HepG2 (cell line): ENCODE measurements around the gene FUT8. TPM values are rescaled to one million over a fixed set of nuclear protein-coding genes. Genes with fewer than 3 reads are reported as not detected.

Experiments used
- AGO2 ChIP-seq: fragments of 200-400 bp; formaldehyde crosslinking; optimal IDR thresholded peaks from 2 replicates; pipeline ENCODE3; 2017; ENCODE audit warnings: mild to moderate bottlenecking, low read depth, low read length, moderate library complexity
- ATAD3A ChIP-seq: sonication (generic); formaldehyde crosslinking; IDR thresholded peaks from 2 replicates; pipeline ENCODE4 v1.4.0; 2020; ENCODE audit warnings: missing genetic modification reagents
- CEBPZ ChIP-seq: IDR thresholded peaks from 2 replicates; pipeline ENCODE4 v1.6.1; 2012; ENCODE audit warnings: low read length, improper control_type of control experiment
- EP300 ChIP-seq, 3 experiments: sonication (generic) in 1 of 3; formaldehyde crosslinking in 1 of 3; IDR thresholded peaks; 2 replicates each; pipeline versions ENCODE4 v1.5.1 to v1.6.1; 2011 to 2020; ENCODE audit warnings: low read depth in 2 of 3, low read length in 2 of 3, borderline replicate concordance in 1 of 3, improper control_type of control experiment in 1 of 3, mild to moderate bottlenecking in 1 of 3, missing genetic modification reagents in 1 of 3, moderate library complexity in 1 of 3
- HBP1 ChIP-seq: IDR thresholded peaks from 2 replicates; pipeline ENCODE4 v1.6.1; 2016; ENCODE audit warnings: low read depth, control low read depth
- HOXD1 ChIP-seq: sonication (generic); formaldehyde crosslinking; IDR thresholded peaks from 2 replicates; pipeline ENCODE4 v1.5.0; 2020; ENCODE audit warnings: missing genetic modification reagents
- IRF2 ChIP-seq: IDR thresholded peaks from 2 replicates; pipeline ENCODE4 v1.6.1; 2018; ENCODE audit warnings: missing genetic modification reagents, missing compliant biosample characterization
- PITX1 ChIP-seq: sonication (generic); formaldehyde crosslinking; IDR thresholded peaks from 2 replicates; pipeline ENCODE4 v1.5.1; 2020; ENCODE audit warnings: mild to moderate bottlenecking, missing genetic modification reagents
- PRMT3 ChIP-seq: sonication (generic); formaldehyde crosslinking; IDR thresholded peaks from 2 replicates; pipeline ENCODE4 v1.8.1; 2022; ENCODE audit warnings: low read depth, mild to moderate bottlenecking, moderate library complexity, missing genetic modification reagents, borderline replicate concordance
- RELA ChIP-seq: sonication (generic); formaldehyde crosslinking; IDR thresholded peaks from 2 replicates; pipeline ENCODE4 v1.4.0; 2020; ENCODE audit warnings: missing genetic modification reagents
- SRSF4 ChIP-seq: fragments of 200-400 bp; formaldehyde crosslinking; IDR thresholded peaks from one replicate; pipeline ENCODE4 v1.6.1; 2018; ENCODE audit warnings: mild to moderate bottlenecking, low read depth, low read length, moderate library complexity; ENCODE audit not compliant: poor library complexity, severe bottlenecking
- TAF1 ChIP-seq: sonication (generic); formaldehyde crosslinking; IDR thresholded peaks from 2 replicates; pipeline ENCODE4 v1.4.0; 2020; ENCODE audit warnings: missing genetic modification reagents
- TCF7 ChIP-seq: sonication (generic); IDR thresholded peaks from 2 replicates; pipeline ENCODE4 v1.6.1; 2016; ENCODE audit warnings: antibody characterized with exemption, low read depth
- TERF1 ChIP-seq: sonication (generic); formaldehyde crosslinking; IDR thresholded peaks from 2 replicates; pipeline ENCODE4 v1.8.0; 2022; ENCODE audit warnings: mild to moderate bottlenecking, missing genetic modification reagents, moderate library complexity
- TOE1 ChIP-seq: sonication (generic); formaldehyde crosslinking; IDR thresholded peaks from 2 replicates; pipeline ENCODE4 v1.4.0; 2020; ENCODE audit warnings: mild to moderate bottlenecking, missing genetic modification reagents
- ZBTB38 ChIP-seq: sonication (generic); formaldehyde crosslinking; IDR thresholded peaks from 2 replicates; pipeline ENCODE4 v1.5.1; 2020; ENCODE audit warnings: mild to moderate bottlenecking, missing genetic modification reagents
- ZNF10 ChIP-seq: sonication (generic); formaldehyde crosslinking; IDR thresholded peaks from 2 replicates; pipeline ENCODE4 v1.4.0; 2020; ENCODE audit warnings: mild to moderate bottlenecking, low read depth, missing genetic modification reagents, borderline replicate concordance
- ZNF207 ChIP-seq: fragments of 450-650 bp; IDR thresholded peaks from 2 replicates; pipeline ENCODE4 v1.6.1; 2016; ENCODE audit warnings: antibody characterized with exemption, borderline replicate concordance
- ZNF350 ChIP-seq: sonication (generic); formaldehyde crosslinking; IDR thresholded peaks from 2 replicates; pipeline ENCODE4 v1.4.0; 2020; ENCODE audit warnings: mild to moderate bottlenecking, low read depth, missing genetic modification reagents, borderline replicate concordance
- ZNF543 ChIP-seq: sonication (generic); formaldehyde crosslinking; IDR thresholded peaks from 2 replicates; pipeline ENCODE4 v1.4.0; 2020; ENCODE audit warnings: mild to moderate bottlenecking, missing genetic modification reagents
- ZNF557 ChIP-seq: sonication (generic); formaldehyde crosslinking; IDR thresholded peaks from 2 replicates; pipeline ENCODE4 v1.4.0; 2020; ENCODE audit warnings: missing genetic modification reagents
- ZNF652 ChIP-seq: IDR thresholded peaks from 2 replicates; pipeline ENCODE4 v1.6.1; 2016; ENCODE audit warnings: low read depth, borderline replicate concordance
- ZNF746 ChIP-seq: sonication (generic); formaldehyde crosslinking; IDR thresholded peaks from 2 replicates; pipeline ENCODE4 v1.8.0; 2022; ENCODE audit warnings: mild to moderate bottlenecking, missing genetic modification reagents
- polyA plus RNA-seq, 8 experiments: library from polyadenylated mRNA; depleted of rRNA in 3 of 8; stranded (reverse) in 7 of 8; unstranded in 1 of 8; fragments of >200 nt; fragmentation: Illumina TruSeq in 4 of 8; extraction: Trizol in 4 of 8; gene quantifications; 2 replicates each; pipeline versions ENCODE4 v1.2.1 to v1.2.3, GENCODE V29; 2011 to 2016; ENCODE audit warnings: low read depth in 4 of 8, missing spikeins in 1 of 8, mixed read lengths in 1 of 8; ENCODE audit not compliant: insufficient read depth in 1 of 8
- total RNA-seq, 5 experiments: library from RNA; depleted of rRNA; stranded (reverse); fragments of >200 nt; fragmentation: Illumina TruSeq; extraction: Trizol; gene quantifications; 2 replicates each; pipeline ENCODE4 v1.2.3, GENCODE V29; 2016; ENCODE audit warnings: low read depth in 1 of 5

FUT8 gene
- total and polyA plus RNA-seq, 2 of the 13 experiments (the other 11 are each of a cell fraction or from before 2014, with no cell fraction given): 9.3 to 17.5 TPM

GRCh38 chr14:65412032-65412846 lies at the start of gene FUT8 (continued):
- TF ChIP-seq CEBPZ (no peak), EP300 (IDR thresholded peaks at IDR 0.05; ENCODE audit: low read depth in 2 of 2, low read length in 2 of 2) (0 out of 4 replicates have a peak, but pooled peaks of 1 of the 2 experiments have one; percentile 13), EP300 (CRISPR knock-in tag; IDR thresholded peaks at IDR 0.05; ENCODE audit: borderline replicate concordance) (0 out of 2 replicates have a peak, but pooled peaks have one; percentile 24), TCF7 (no peak), ZNF10 (CRISPR knock-in tag) (no peak), ZNF557 (no peak), ZNF746 (CRISPR knock-in tag) (no peak; the same call in 1 of the 2 replicates), TERF1 (CRISPR knock-in tag) (no peak), PITX1 (CRISPR knock-in tag) (no peak; the same call in 1 of the 2 replicates), HBP1 (peak; percentile 66; the same call in 1 of the 2 replicates), IRF2 (CRISPR knock-in tag) (no peak), ZNF652 (CRISPR knock-in tag) (no peak), PRMT3 (CRISPR knock-in tag) (no peak), ZNF207 (no peak), ATAD3A (no peak), RELA (CRISPR knock-in tag) (0 out of 2 replicates have a peak, but pooled peaks have one; percentile 22), TOE1 (CRISPR knock-in tag) (no peak), ZNF543 (no peak; the same call in 1 of the 2 replicates), HOXD1 (peak; percentile 38; the same call in 1 of the 2 replicates), TAF1 (CRISPR knock-in tag) (peak; percentile 83), ZNF350 (CRISPR knock-in tag) (no peak; the same call in 1 of the 2 replicates), AGO2 (peak; percentile 76), SRSF4 (no peak), ZBTB38 (CRISPR knock-in tag) (0 out of 2 replicates have a peak, but pooled peaks have one; percentile 40)
